Measurements from ENCODE around the gene CDC42BPA.

Gene CDC42BPA

DNA sequence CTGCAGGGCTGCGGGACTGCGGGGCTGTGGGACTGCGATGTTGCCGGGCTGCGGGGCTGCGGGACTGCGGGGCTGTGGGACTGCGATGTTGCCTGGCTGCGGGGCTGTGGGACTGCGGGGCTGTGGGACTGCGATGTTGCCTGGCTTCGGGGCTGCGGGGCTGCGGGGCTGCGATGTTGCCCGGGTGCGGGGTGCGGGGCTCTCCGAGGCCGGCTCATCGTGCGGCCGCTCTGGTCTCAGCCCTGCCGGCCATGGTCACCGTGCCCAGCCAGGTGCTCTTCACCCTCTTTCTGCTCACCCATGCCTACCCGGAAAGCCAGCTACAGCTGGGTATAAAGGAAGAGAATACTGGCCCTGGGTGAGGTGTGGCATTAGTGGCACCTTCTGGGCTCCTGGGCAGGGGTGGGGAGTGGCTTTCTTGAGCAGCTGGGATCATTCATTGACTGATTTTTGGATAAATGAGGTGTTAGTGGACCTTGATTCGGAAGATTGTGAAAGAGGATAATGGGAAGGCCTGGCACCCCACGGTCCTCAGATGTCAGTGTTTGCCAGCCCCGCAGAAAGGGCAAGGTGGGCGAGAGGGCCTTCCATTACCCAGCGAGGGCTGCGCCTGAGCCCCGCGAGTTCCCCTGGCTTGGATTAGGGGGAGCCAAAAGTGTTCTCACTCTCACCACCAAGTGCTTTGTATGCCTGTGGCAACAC is 341.9 kb downstream of the CDC42BPA start:
- DNase-seq = no peak

DNA sequence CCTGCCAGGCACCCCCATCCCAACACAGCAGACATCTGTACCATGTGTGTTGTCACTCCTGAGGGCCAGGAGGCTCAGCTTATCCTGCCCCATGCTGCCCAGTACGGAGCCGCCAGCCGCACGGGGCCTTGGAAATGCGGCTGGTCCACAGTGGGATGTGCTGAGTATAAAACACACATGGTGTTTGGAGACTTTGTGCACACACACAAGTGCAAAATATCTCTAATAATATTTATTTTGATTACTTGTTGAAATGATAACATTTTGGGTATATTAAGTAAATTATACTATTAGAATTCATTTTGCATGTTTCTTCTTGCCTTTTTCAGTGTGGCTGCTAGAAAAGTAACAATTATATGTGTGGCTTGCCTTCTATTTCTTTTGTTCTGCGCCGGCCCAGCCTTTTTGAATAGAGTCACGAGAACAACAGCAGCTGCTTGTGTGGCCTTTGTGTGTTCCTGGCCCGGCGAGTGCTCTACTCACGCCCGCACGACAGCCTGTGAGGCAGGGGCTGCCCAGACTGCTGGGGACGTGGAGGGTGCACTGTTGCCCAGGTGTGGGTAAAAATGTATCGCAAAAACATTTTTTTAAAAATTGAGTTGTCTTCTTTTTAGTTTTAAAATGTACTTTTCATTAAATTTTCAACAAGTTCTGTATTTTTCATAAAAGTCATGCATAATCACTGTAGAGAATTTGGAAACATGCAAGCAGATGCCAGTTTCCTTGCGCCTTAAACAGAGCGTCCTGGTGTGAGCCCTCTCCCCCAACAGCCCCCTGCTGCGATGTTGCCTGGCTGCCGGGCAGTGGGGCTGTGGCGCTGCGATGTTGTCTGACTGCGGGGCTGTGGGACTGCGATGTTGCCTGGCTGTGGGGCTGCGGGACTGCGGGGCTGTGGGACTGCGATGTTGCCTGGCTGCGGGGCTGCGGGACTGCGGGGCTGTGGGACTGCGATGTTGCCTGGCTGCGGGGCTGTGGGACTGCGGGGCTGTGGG is 342.7 kb downstream of the CDC42BPA start:
- no peak for DNase-seq

DNA sequence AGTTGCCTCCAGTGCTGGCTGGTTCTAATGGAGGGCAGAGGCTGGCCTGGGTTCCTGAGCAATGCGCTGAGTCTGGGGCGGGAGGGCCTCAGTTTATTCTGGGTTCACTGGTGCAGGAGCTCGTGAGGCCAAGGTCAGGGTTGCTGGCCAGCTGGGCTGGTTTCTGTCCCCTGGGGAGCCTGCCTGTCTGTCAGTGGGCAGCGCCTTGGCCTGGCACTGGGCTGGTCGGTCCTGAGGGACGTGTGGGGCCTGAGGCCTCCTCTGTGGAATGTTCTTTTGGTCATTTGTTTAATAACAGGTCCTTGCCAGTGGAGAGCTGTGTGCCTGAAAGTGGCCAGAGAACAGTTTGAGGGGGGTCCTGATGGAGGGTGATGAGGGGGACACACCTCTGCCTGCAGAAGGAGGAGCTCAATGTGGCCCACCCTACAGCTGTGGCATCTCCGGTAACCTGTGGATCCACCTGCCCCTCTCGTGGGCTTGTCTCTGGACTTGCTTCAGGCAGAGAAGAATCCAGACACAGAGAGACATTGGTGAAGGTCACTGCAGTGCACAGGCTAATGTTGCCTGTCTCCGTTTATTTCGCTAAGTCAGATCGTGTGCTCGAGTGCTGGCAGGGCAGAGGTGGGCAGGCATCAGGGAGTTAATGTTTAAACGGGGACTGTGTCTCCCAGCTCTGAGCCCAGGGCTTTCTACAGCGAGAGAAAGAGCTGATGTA is 343.6 kb downstream of the CDC42BPA start:
- no peak for DNase-seq

DNA sequence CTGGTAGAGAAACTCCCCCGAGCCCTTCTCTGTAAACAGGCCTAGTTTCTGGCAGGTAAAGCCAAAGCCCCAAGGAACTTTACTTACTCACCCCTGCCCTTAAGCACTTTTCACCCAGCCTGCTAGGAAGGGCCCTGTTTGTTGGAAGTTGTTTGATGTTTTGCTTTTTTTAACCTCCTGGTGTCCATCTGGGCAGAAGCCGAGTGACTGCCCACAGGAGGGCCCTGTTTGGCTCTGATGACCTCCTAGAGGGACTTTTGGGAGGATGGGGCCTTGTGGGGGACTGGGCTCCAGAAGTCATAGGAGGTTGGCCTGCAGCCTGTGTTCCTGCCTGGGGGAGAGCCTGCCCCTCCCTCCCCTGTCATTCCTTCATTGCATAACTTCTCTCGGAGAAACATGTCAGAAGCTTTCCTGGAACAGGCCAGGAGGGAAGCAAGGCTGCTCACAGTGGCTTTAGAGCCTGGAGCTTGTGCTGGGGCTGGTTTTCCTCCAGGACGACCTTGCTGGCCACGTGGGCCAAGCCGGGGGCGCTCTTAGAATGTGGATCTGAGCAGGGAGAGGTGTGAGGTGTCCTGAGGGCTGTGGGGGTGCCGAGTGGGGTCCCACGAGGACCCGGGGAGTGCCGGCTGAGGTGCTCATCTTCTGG is 344.3 kb downstream of the CDC42BPA start:
- no peak for DNase-seq

DNA sequence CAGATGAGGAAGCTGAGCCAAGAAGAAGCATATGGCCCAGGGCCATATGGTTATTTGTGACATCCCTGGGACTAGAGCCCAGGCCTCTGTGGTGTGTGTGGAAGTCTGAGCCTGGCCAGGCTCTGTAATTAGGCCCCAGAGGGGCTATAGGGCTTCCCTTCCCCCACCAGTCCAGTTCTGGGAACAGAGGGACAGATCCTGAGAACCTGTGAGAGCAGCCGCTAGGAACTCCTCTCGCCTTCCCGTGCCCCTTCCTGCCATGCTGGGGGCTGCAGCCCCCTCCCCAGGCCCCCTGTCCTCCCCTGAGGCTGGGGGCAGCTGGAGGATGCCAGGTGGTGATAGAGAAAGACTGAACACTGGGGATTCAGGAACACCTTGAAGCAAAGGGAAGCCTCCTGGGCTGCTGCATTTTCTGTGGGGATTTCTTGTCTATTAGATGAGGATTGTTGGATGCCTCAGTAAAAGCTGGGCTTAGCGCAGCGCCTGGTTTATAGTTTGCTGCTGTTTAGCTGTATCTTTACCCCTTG is 344.9 kb downstream of the CDC42BPA start:
- DNase-seq = no peak

DNA sequence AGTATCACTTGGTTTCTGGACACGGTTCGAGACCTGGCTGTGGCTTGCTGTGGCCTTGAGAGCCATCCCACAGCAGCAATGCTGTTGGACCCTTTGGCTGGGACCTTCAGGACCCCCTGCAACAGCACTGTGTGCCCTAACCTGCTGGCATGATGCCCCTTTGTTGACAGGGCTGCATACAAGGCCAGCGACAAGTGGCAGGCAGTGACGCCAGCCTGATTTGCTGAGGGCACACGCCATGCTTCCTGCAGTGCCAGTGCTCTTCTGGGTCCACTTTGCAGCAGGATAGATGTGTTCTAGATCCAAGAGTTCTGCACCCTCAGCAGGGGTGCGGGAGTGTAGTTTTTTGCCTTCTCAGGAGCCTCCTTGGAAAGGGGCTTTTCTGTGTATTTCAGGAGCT is 345.4 kb downstream of the CDC42BPA start:
- DNase-seq = no peak

DNA sequence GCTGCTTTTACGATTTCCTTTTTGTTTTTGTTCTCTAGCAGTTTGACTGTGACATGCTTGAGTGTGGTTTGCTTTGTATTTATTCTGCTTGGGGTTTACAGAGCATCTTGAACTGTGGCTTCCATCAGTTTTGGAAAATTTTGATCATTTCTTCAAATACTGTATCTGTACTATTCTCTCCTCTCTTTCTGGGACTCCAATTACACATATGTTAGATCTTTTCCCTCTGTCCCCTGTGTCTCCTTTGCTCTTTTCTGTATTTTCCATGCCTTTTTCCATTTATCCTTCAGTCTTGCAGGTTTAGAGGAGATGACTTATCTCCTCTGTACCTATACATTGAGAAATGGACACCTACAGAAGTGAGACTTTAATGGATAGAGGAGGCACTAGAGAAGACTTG is 346.5 kb downstream of the CDC42BPA start:
- no peak for DNase-seq

DNA sequence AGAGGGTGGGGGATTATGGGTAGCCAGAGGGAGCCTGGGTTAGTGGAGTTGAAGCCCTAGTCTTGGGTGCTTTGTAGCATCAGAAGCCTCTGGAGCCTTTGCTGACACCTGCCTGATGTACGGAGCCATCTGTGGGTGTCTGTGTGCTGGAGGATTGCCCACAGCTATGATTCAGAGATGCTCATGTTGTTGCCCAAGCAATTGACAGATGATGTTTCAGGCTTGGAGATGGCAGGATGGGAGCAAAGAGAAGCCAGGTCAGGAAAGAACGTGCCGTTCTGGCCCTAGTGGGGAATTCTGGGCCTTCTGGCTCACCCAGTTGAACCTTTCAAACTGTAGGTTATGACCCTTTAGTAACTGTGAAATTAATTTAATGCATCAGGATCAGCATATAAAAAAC is 350.6 kb downstream of the CDC42BPA start:
- no peak for DNase-seq

DNA sequence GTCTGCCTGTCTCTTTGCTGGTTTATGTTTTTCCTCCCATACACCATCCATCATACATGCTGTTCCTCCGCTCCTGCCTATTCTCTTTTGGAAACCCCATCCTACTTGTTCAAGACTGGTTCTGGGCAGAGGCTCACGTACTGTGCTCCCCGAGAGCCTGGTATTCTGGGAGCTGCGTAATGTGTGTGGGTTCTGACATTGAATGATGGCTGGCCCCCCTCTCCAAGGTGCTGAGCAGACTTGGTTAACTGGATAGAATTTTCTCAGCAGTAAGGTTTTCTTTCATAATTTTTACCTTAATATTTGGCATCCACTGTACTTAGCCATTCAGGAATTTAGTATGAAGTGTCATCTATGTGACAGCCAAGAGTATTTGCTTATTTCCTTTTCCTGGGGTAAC is 351.6 kb downstream of the CDC42BPA start:
- no peak for DNase-seq

DNA sequence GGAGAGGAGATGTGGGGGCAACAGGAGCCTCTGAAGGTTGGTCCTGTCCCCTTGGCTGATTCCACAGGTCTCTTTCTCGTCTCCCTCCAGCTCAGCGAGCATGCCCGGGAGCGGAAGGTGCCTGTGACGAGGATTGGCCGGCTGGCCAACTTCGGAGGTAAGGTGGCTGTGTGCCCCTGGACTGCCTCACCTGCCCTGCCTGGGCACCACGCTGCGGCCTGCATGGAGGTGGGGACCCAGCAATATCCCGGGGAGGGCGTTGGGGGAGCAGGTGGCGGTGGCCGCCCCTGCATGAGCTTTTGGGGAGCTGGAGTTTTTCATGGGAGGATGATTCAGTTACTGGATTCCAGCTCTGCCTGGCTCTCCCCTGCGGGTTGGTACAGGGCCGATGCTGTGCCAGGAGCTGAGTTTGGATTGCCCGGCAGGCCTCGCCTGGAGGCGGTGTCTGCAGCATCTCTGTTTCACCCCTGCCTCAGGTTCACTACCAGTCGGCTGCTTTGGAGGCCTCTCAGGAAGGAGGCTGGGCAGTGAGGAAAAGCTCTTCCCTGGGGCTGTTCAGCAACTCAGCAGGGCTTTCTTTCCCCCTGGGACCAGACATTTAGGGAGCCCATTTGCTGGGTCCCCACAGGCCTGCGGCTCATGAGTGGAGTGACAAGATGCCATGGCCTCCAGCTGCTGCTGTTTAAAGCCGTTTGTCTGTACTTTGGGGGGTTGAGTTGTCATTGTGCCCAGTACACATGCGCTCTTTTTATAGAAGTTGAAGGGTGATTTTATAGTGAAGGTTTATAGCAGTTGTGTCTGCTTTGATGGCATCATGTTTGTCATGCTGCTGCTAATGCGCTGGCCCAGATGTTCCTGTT is 352.5 kb downstream of the CDC42BPA start:
- no peak for DNase-seq

DNA sequence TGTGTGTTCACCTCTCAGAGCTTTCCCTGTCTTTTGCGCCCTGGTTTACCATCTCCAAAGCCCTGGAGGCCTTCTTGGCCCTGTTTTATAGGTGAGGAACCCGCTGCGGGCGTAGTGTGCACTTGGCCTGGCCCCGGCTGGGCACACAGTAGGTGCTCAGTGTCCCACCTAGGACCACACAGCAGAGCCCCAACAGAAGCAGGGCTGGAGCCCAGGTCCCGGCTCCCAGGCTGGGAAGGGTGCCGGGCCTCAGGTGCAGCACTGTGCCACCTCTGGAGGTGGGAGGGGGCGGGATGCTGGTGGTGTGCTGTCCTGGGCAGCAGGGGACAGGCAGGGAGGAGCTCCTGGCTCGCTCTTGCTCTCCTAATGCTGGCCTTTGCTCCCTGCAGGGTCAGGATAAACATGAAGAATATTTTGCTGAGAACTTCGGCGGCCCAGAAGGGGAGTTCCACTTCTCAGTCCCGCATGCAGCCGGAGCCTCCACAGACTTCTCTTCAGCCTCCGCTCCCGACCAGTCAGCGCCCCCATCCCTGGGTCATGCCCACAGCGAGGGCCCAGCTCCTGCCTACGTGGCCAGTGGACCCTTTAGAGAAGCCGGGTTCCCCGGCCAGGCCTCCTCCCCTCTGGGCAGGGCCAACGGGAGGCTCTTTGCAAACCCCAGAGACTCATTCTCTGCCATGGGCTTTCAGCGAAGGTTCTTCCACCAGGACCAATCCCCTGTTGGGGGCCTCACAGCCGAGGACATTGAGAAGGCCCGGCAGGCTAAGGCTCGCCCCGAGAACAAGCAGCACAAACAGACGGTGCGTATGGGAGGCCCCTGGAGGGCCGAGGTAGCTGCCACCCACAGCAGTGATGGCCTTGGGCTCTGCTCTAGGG is 353.4 kb downstream of the CDC42BPA start:
- no peak for DNase-seq

DNA sequence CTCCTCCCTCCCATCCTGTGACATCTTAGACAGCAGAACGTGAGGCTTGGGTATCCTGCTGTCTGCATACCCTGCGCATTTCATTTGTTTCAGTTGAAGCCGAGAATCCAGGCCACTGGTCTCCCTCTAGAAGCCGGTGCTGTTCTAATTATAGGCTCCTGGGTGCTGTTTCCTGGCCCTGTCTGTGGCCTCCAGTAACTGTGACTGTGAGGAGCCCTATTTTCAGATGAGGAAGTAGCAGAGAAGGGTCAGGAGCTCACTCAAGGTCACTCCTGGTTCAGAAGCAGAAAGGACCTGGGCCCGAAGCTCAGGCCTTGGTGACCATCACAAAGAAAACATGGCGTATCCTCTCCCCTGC is 354.2 kb downstream of the CDC42BPA start:
- DNase-seq = no peak

DNA sequence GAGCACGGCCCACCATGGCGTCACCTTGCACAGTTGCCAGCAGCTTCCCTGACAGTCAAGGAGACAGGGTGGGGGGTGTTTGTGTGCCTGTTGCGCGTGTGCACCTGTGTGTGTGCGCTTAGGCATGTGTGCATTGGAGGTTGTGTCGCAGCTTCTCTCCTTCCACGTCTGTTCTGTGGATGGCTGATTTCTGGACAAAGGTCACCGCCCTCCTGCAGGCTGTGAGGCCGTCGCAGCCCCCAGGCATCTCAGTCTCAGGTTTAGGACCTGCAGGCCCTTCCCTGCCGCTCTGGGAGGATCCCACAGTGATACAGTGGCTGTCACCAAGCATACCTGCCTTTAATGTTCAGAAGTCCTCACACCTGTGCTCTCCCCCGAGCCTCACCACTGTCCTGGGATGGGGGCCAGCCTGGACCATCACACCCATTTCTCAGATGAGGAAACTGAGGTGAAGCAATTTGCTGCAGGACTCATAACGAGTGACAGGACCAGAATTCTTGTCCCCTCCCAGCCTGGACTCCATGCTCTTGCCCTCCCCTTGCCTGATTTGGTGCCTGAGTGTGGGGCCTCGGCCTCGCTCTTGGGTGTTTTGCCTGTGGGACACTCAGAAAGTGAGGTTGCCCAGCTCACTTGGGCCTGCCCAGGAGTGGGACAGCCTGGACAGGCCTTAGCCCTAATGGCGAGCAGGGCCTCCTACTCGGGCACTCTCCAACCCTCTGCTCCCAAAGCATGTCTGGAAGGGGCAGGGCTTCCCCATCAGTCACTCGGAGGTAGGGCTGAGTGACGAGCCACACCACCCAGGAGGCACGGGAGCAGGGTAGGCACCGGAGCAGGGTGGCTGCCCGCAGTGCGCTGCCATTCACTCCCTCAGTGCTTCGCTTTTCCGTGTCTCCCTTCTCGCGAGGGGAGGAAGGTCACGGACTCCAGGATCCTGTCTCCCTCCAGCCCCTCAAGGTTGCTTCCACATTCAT is 355.6 kb downstream of the CDC42BPA start:
- no peak for DNase-seq

DNA sequence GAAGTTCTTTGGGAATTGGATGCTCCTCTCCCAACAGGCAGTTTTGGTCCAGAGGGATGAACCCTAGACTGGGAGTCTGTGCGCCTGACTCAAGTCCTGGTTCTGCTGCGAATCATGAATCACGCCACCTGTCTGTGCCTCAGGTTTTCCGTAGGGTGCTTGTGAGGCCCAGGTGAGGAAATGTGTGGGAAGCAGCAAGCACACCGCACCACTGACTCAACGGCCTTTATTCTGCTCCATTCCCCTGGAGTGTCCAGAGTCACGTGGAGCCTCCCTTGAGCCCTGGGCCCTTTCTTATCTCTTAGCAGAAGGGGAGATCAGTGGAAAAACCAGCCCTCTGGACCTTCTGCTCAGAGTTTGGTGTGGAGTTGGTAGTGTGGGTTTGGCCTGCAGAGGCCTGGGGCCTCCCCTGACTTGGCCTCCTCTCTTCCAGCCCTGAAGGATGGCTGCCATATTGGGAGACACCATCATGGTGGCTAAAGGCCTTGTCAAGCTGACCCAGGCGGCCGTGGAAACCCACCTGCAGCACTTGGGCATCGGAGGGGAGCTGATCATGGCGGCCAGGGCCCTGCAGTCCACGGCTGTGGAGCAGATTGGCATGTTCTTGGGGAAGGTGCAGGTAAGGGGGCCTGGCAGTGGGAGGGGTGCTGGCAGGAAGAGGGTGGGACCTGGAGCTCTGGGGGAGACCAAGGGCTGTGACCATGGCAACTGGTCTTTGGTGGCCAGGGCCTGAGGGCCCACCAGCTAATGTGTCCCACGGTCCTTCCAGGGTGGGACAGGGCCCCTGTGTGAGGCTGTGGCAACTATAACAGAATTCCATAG is 357.1 kb downstream of the CDC42BPA start:
- no peak for DNase-seq

DNA sequence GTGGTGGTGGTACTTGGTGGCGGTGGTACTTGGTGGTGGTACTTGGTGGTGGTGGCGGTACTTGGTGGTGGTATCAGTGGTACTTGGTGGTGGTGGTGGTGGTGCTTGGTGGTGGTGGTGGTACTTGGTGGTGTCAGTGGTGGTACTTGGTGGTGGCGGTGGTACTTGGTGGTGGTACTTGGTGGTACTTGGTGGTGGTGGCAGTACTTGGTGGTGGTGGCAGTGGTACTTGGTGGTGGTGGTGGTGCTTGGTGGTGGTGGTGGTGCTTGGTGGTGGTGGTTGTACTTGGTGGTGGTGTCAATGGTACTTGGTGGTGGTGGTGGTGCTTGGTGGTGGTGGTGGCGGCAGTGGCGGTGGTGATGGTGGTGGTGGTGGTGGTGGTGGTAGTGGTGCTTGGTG is 358.0 kb downstream of the CDC42BPA start:
- DNase-seq = no peak

DNA sequence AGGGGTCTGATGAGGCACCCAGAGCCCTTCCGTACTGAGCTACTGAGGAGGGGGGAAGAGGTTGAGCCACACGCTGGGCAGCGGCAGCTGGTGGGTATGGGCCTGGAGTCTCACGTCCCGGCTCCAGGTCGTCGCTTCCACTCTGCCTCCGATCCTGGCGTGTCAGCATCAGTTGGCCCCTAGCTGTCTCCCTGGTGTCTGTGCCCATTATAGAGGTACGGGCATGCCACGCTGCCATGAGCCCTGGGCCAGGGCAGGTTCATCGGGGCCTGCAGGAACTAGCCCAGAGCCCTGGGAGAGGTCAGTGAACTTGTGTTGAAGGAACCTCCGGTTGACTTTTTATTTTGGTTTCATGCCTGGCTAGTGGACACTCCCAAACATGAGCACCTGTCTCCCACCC is 360.0 kb downstream of the CDC42BPA start:
- DNase-seq = no peak

DNA sequence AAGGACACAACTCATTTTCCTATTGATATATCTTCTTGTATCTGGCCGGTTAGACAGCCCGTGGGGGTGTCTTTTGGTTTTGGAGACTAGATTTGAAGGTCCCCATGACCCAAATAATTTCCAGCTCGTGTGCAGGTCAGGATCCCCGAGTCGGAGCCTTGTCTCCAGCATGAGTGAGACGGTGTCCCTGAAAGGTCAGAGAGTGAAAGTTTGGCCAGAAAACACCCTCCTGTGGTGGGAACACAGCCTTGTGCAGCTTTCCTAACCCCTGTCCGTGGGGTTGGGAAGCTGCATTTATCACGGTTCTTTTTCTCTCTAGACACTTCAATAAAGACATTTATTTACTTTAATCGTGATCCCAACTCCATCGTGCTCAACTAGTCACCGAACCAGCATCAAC is 360.6 kb downstream of the CDC42BPA start:
- DNase-seq = no peak

DNA sequence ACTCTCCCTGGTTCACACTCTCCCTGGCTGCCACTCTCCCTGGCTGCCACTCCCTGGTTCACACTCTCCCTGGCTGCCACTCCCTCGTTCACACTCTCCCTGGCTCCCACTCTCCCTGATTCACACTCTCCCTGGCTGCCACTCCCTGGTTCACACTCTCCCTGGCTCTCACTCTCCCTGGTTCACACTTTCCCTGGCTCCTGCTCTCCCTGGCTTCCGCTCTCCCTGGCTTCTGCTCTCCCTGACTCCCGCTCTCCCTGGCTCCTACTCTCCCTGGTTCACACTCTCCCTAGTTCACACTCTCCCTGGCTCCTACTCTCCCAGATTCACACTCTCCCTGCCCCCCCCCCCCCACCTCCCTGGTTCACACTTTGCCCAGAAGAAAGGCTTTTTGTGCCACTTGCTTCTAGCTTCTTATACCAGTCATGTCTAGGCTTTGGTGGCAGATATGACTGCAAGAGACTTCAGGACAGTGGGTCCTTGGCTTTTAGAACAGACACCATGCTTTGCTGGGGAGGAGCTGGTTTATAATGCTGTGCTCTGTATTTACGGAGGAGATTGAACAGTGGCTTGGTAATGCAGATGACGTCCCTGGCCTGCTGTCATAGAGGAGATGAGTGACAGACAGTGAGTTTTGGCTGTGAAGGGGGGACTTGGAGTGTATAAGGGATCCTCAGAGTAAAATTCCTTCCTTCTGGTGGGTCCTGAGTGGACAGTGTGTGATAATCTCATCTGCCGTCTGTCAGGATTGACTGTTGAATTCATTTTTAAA is 361.2 kb downstream of the CDC42BPA start:
- DNase-seq = no peak
